ENCODE measurements around the gene EME2.

GRCh38 chr16:1731603-1732002 is 41.0 kb upstream of the EME2 start:
- TF ChIP-seq CTCF (IDR thresholded peaks at IDR 0.05) = no peak
- TF ChIP-seq POLR2A (IDR thresholded peaks at IDR 0.05) = no peak

All from adrenal gland (tissue), 5 donors.